ENCODE data around the gene C1orf210. TPM values are rescaled to one million over a fixed set of nuclear protein-coding genes. Genes with fewer than 3 reads are reported as not detected.

C1orf210 gene
- total RNA-seq, 2 experiments from 2014 or later = not detected

GRCh38 chr1:43299101-43299500, 13.7 kb upstream of the C1orf210 start:
- Mint-ChIP-seq H3K4me1 (ENCODE audit: low read depth) (peaks cover 19% of the 10 kb centered on the region), H3K9me3 (no peaks in the 10 kb centered on the region), H3K27ac (no peak overlapping the region), H3K27me3 (no peaks in the 10 kb centered on the region), H3K4me3 (no peak overlapping the region), H3K36me3 (ENCODE audit: low read depth) (no peaks in the 10 kb centered on the region)
- intact Hi-C loops (cut with DNase I, micrococcal nuclease) = no loop called here
- DNase-seq (no peak), ATAC-seq (ENCODE audit: poor library complexity) (no peak)
- Histone ChIP-seq H3K9me3 (ENCODE audit: control insufficient read depth in 1 of 2, insufficient read depth in 1 of 2, low read length in 2 of 2) (no peaks in the 10 kb centered on the region), H3K4me3 (ENCODE audit: low read length) (no peak overlapping the region), H3K36me3 (ENCODE audit: insufficient read depth, low read length) (no peaks in the 10 kb centered on the region), H3K4me1 (ENCODE audit: insufficient read depth, low read length) (peaks cover 16% of the 10 kb centered on the region), H3K27ac (ENCODE audit: low read depth in 1 of 2, low read length in 2 of 2) (no peak overlapping the region), H3K27me3 (ENCODE audit: control insufficient read depth in 1 of 2, insufficient read depth in 2 of 2, low read length in 2 of 2) (no peaks in the 10 kb centered on the region)
- CTCF ChIA-PET = no interaction called here
- POLR2A ChIA-PET = no interaction called here
- no peak for TF ChIP-seq CTCF (IDR thresholded peaks at IDR 0.05)

- Mint-ChIP-seq H3K27ac (no peak overlapping the region), H3K4me1 (ENCODE audit: low read depth) (peaks cover 22% of the 10 kb centered on the region), H3K36me3 (ENCODE audit: low read depth) (no peaks in the 10 kb centered on the region), H3K27me3 (no peaks in the 10 kb centered on the region), H3K9me3 (no peaks in the 10 kb centered on the region), H3K4me3 (no peak overlapping the region)
- intact Hi-C loops (cut with DNase I, micrococcal nuclease) = no loop called here
- ChIA-PET POLR2A (no interaction called here), CTCF (no interaction called here)
- H3K27ac ChIP-seq (ENCODE audit: low read depth in 1 of 2, low read length in 2 of 2) = no peak overlapping the region
- no peaks in the 10 kb centered on the region for H3K36me3 ChIP-seq (ENCODE audit: insufficient read depth, low read length)
- H3K4me3 ChIP-seq (ENCODE audit: low read length) = no peak overlapping the region
- H3K4me1 ChIP-seq (ENCODE audit: insufficient read depth, low read length) = peaks cover 17% of the 10 kb centered on the region
- no peaks in the 10 kb centered on the region for H3K9me3 ChIP-seq (ENCODE audit: control insufficient read depth in 1 of 2, insufficient read depth in 1 of 2, low read length in 2 of 2)
- H3K27me3 ChIP-seq (ENCODE audit: control insufficient read depth in 1 of 2, insufficient read depth in 2 of 2, low read length in 2 of 2) = no peaks in the 10 kb centered on the region
- DNase-seq (no peak), ATAC-seq (ENCODE audit: poor library complexity) (no peak)
- no peak for TF ChIP-seq CTCF (IDR thresholded peaks at IDR 0.05)
Observed at GRCh38 chr1:43298055-43298454, 12.7 kb upstream of the C1orf210 start.

- ATAC-seq (ENCODE audit: poor library complexity) = no peak
- DNase-seq = no peak
- ChIA-PET CTCF (no interaction called here), POLR2A (no interaction called here)
- intact Hi-C loops (cut with DNase I, micrococcal nuclease) = no loop called here
- Mint-ChIP-seq H3K27me3 (no peaks in the 10 kb centered on the region), H3K27ac (peak overlapping the region; percentile 84), H3K4me1 (ENCODE audit: low read depth) (peaks cover 22% of the 10 kb centered on the region), H3K9me3 (no peaks in the 10 kb centered on the region), H3K4me3 (peak overlapping the region; percentile 7), H3K36me3 (ENCODE audit: low read depth) (no peaks in the 10 kb centered on the region)
- TF ChIP-seq CTCF (IDR thresholded peaks at IDR 0.05) = no peak
- Histone ChIP-seq H3K4me3 (ENCODE audit: low read length) (no peak overlapping the region), H3K27ac (ENCODE audit: low read depth in 1 of 2, low read length in 2 of 2) (no peak overlapping the region), H3K9me3 (ENCODE audit: control insufficient read depth in 1 of 2, insufficient read depth in 1 of 2, low read length in 2 of 2) (no peaks in the 10 kb centered on the region), H3K27me3 (ENCODE audit: control insufficient read depth in 1 of 2, insufficient read depth in 2 of 2, low read length in 2 of 2) (no peaks in the 10 kb centered on the region), H3K36me3 (ENCODE audit: insufficient read depth, low read length) (no peaks in the 10 kb centered on the region), H3K4me1 (ENCODE audit: insufficient read depth, low read length) (peaks cover 17% of the 10 kb centered on the region)
Observed at GRCh38 chr1:43296207-43296606, 10.8 kb upstream of the C1orf210 start.

Measured in CD4-positive, alpha-beta T cell (primary cell).